Measurements from ENCODE around the gene SNX9.

Gene SNX9

GRCh38 chr6:157904999-157905398 lies 82.0 kb downstream of the SNX9 start:
- no peak overlapping the region for H3K9ac ChIP-seq
- no peaks in the 10 kb centered on the region for H3K27me3 ChIP-seq (ENCODE audit: control insufficient read depth, insufficient read depth, low read length)
- no peaks in the 10 kb centered on the region for H3K9me3 ChIP-seq (ENCODE audit: control insufficient read depth, low read length)
- H3K27ac ChIP-seq, result no peak overlapping the region
- no peak overlapping the region for H3K4me2 ChIP-seq (ENCODE audit: low read length)
- H3K4me1 ChIP-seq, result peaks cover 2% of the 10 kb centered on the region
- no peak for TF ChIP-seq CTCF (IDR thresholded peaks at IDR 0.05)
- H3K79me2 ChIP-seq, result no peaks in the 10 kb centered on the region
- H3K36me3 ChIP-seq (ENCODE audit: control insufficient read depth, insufficient read depth, low read length), result no peaks in the 10 kb centered on the region
- H2AFZ ChIP-seq, result no peak overlapping the region
- H3K4me3 ChIP-seq (ENCODE audit: low read depth, low read length), result no peak overlapping the region

GRCh38 chr6:157905590-157906342 lies 82.7 kb downstream of the SNX9 start:
- Histone ChIP-seq H3K9me3 (ENCODE audit: control insufficient read depth, low read length) (no peaks in the 10 kb centered on the region), H3K9ac (no peak overlapping the region), H3K4me3 (ENCODE audit: low read depth, low read length) (no peak overlapping the region), H3K36me3 (ENCODE audit: control insufficient read depth, insufficient read depth, low read length) (no peaks in the 10 kb centered on the region), H2AFZ (no peak overlapping the region), H3K79me2 (no peaks in the 10 kb centered on the region), H3K27me3 (ENCODE audit: control insufficient read depth, insufficient read depth, low read length) (no peaks in the 10 kb centered on the region), H3K27ac (no peak overlapping the region), H3K4me2 (ENCODE audit: low read length) (no peak overlapping the region), H3K4me1 (no peaks in the 10 kb centered on the region)
- no peak for TF ChIP-seq CTCF (IDR thresholded peaks at IDR 0.05)

GRCh38 chr6:157906537-157907061 lies 83.6 kb downstream of the SNX9 start:
- no peaks in the 10 kb centered on the region for H3K27me3 ChIP-seq (ENCODE audit: control insufficient read depth, insufficient read depth, low read length)
- no peaks in the 10 kb centered on the region for H3K36me3 ChIP-seq (ENCODE audit: control insufficient read depth, insufficient read depth, low read length)
- H3K27ac ChIP-seq, result no peak overlapping the region
- H3K9ac ChIP-seq, result no peak overlapping the region
- no peak overlapping the region for H3K4me3 ChIP-seq (ENCODE audit: low read depth, low read length)
- no peak overlapping the region for H2AFZ ChIP-seq
- no peak overlapping the region for H3K4me2 ChIP-seq (ENCODE audit: low read length)
- no peaks in the 10 kb centered on the region for H3K4me1 ChIP-seq
- no peaks in the 10 kb centered on the region for H3K79me2 ChIP-seq
- no peak for TF ChIP-seq CTCF (IDR thresholded peaks at IDR 0.05)
- no peaks in the 10 kb centered on the region for H3K9me3 ChIP-seq (ENCODE audit: control insufficient read depth, low read length)

- Histone ChIP-seq H2AFZ (no peak overlapping the region), H3K9me3 (ENCODE audit: control insufficient read depth, low read length) (no peaks in the 10 kb centered on the region), H3K4me1 (no peaks in the 10 kb centered on the region), H3K36me3 (ENCODE audit: control insufficient read depth, insufficient read depth, low read length) (no peaks in the 10 kb centered on the region), H3K79me2 (no peaks in the 10 kb centered on the region), H3K9ac (no peak overlapping the region), H3K27ac (no peak overlapping the region), H3K4me3 (ENCODE audit: low read depth, low read length) (no peak overlapping the region), H3K4me2 (ENCODE audit: low read length) (no peak overlapping the region), H3K27me3 (ENCODE audit: control insufficient read depth, insufficient read depth, low read length) (no peaks in the 10 kb centered on the region)
- no peak for TF ChIP-seq CTCF (IDR thresholded peaks at IDR 0.05)
Observed at GRCh38 chr6:157907651-157908050, 84.6 kb downstream of the SNX9 start.
